GM21528 (cell line): ENCODE results near the gene BAG5.
"Not testable (repeated sequence)": the region's sequence is repeated elsewhere in the genome, so short reads cannot be mapped to it uniquely, and the experiment has no call there.

Experiments
- ATAC-seq: cut with Tn5 transposase; IDR thresholded peaks from one replicate; pipeline ENCODE4 v1.9.1; 2021; ENCODE audit warnings: mild to moderate bottlenecking, moderate library complexity; ENCODE audit not compliant: unreplicated experiment, low FRiP score

The BAG5 gene

DNA sequence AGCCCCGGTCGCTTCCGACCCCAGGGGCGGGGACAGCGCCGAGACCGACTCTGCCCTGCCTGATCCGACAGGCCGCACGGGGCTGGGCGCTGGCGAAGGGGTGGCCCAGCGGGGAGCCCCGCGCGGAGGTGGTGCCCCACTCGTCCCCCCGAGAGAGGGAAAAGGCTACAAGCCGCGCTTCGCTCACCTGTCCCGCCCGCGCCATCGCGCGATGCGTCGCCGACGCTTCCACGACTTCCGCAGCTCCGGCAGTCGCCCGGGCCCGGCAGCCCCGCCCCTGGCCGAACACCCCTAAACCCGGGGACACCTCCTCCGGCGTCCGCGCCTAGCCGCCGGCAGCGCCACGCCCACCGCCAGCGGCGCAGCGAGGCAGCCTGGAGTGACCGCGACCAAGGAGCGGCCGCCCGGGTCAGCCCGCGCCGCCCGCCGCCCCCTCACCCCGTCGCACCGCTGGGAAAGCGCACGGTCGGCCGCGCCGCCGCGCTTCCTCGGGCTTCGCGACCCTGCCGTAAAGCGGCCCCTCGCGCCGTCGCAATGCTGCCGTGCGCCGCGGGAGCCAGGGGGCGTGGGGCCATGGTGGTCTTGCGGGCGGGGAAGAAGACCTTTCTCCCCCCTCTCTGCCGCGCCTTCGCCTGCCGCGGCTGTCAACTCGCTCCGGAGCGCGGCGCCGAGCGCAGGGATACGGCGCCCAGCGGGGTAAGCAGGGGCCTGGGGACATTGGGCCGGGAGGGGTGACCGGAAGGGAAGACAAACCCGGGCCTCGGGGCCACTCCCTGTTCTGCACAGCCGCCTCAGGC is at the start of gene BAG5, which contains the start of gene COA8:
Gene BAG5 (minus strand): TSS at position 229 of the 797 bp plus-strand sequence. CDS start 1,493 bp downstream, outside the sequence.
Gene COA8 (plus strand): TSS at position 532 of the 797 bp plus-strand sequence. CDS start 42 bp downstream, at position 574.
- peak; percentile 74 for ATAC-seq

DNA sequence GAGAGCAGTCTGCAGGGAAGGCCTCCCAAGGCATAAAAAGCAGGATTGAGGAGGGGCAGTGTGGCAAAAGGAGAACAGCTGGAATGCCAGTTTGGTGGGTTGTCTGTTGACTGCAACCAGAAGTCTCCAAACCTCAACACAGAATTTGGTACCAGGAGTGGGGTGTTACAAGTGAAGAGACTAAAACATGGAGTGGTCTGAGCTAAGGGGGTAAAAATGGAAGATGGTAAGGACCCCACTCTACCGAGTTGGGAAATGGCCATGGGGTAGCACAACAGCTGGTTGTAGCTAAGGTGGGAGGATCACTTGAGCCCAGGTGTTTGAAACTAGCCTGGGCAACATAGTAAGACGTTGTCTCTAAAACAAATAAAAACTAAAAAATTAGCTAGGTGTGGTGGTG is 48.8 kb upstream of the BAG5 start:
- no peak for ATAC-seq

DNA sequence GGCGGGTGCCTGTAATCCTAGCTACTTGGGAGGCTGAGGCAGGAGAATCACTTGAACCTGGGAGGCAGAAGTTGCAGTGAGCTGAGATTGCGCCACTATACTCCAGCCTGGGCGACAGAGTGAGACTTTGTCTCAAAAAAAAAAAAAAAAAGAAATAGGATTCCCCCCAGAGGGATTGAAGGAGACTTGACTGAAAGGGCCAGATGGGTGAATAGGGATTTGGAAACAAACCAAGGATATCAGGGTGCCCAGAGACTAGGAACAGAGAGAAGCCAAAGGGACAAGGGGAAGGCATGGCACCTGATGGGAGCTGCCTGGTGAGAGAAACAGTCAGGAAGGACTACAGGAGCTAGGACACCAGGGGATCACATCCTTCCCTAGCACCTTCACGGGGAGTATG is 46.6 kb upstream of the BAG5 start:
- not testable (repeated sequence) for ATAC-seq

DNA sequence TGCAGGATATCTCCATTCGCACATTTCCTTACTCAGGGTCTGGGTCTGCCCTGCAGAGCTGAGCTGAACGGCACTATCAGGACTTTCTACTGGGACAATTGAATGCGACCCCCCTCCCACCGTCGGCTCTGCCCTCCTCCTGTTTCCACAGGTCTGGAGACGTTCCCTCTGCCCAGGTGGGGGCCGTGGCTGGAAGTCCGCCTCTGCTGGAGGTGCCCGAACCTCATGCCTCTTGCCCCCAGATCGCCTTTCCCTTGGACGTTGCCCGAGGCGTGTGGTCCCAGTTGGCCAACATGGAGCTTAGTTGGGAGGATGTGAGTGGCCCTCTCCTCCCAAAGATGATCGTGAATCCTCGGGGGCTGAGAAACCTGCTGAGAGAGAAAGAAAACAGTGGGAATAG is 45.4 kb upstream of the BAG5 start:
- ATAC-seq = no peak

GRCh38 chr14:103606963-103607668 is 44.7 kb upstream of the BAG5 start:
- ATAC-seq = peak; percentile 79

- ATAC-seq = no peak
Observed at GRCh38 chr14:103604620-103605019, 42.2 kb upstream of the BAG5 start.

- ATAC-seq = no peak
Observed at GRCh38 chr14:103600503-103600902, 38.0 kb upstream of the BAG5 start.

DNA sequence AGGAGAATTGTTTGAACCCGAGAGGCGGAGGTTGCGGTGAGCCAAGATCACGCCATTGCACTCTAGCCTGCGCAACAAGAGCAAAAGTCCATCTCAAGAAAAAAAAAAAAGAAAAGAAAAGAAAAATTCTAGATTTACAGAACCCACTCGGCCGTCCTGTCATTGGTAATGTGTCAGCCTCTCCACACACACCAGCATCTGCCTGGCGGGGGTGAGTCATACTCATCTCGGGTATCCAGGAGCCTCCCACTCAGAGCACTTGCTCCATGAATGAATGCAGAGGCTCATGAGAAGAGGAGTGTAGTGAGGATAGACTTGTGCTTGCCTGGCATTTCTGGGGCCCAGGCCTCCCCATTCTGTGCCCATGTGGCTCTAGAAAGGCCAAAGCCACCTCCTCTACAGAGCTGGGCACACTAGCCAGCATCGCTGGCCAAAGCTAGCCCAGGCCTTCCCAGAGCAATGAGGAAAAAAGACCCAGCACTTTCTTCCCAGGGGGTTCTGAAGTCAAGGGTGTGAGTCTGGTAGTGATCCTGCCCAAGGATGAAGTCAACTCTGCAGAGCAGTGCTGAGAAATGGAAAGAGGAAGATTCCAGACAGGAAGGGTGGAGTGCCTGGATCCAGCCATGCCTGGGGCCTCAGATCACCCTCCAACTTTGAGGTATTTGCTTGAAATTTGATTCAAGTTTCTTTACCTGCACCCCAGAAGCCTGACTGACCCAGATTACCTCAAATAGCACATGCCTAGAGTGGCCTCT is 35.3 kb upstream of the BAG5 start:
- no peak for ATAC-seq

DNA sequence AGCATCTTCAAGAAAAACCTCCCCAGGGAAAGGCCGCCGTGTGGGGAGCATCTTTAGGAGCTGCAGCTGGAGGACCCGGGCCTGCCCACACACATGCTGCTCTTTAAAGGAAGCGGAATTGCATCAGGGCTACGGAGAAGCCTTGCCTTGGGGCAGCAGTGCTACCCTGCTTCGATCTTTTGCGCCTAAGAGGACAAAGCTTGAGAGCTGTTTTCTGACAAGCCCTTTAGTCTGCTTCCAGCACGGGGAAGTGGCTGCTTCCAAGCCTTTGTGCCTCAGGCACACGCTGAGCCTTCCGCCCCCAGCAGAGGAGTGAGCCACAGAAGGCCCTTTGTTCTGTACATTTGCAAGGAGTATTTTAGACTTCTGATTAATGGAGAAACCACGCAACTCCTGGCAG is 31.8 kb upstream of the BAG5 start:
- no peak for ATAC-seq

- peak; percentile 80 for ATAC-seq
Observed at GRCh38 chr14:103593577-103593976, 31.1 kb upstream of the BAG5 start.

DNA sequence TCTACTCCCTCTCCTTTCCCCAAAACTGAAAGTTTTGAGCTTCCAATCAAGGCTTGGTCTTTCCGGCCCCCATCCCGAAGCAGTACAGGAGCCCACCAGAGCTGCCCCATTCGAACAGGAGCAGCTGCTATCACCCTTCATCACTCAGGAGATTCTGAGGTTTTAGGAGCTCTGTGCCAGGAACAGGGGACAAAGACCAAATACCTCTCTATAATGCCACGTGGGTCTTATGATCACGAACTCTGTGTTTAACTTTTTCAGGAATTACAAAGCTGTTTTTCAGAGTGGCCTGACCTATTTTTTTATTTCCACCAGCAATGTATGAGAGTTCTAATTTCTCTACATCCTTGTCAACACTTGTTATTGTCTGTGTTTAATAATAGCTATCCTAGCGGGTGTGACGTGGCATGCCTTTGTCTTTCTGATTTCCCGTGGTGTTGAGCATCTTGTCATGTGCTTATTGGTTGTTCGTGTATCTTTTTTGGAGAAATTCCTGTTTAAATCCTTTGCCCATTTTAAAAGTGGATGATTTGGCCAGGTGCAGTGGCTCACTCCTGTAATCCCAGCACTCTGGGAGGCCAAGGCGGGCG is 22.0 kb upstream of the BAG5 start:
- ATAC-seq = no peak

DNA sequence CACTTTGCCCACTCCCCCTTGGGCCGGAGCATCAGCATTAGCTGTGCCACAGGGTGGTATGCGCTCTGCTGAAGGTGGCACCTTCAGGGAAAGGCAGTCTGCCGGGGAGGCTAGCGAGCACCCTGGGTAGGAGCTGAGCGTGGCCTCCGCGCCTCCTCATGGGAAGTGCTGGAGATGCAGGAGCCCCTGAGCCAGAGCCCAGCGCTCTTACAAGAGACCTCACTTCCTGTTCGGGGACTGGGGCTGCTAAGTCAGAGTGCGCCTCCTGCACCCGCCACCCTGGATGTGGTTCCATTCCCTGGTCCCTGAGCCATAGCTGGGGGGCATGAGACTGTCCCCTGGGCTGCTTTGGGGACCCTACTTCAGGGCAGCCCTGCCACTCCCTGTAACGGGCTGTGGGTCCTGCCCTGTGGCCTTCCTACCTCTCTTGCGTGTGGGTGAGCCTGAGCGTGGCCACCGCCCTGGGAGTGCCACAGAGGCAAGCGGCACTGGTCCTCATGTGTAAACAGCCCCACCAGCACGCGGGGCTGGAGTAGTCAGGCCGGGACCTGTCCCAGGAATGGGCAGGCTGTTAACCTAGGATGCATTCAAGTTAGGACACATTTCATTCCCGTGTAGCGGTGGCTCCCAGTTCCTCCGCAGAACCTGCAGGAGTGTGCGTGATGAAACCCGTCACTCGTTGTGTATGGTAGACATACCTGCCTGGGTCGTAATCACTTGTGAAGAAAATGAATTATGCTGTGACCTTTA is 19.7 kb upstream of the BAG5 start:
- no peak for ATAC-seq

GRCh38 chr14:103581206-103581605 is 18.7 kb upstream of the BAG5 start:
- no peak for ATAC-seq

DNA sequence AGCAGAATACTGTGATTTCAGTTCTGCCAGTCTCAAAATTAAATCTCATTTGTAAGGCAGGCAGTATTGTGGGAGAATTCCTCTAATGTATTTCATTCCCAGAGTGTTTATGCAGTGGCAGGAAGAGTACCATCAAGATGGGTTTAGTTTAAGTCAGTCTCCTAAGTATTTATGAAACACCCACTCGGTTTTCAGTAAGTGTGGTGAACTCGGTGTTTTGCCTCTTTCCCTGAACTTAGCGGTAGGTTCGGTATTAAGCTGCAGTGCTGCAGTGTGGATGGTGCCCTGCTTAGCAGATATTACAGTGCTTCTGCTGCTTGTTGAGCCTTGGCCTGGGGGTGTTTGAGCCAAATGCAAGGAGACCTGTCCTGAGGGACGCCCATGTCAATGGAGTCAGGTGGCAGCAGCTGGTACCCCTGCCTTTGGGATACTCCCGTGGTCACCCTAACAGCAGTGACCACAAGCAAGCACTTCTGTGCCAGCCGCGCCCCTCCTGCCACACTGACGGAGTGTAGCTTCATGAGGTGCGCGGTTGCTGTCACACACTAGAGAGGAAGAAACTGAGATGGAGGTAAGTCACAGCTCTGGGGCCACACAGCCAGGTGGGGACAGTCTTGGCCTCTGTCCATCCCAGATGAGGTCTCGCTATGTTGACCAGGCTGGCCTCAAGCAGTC is 16.1 kb upstream of the BAG5 start:
- no peak for ATAC-seq

GRCh38 chr14:103576371-103577024 is 14.0 kb upstream of the BAG5 start:
- ATAC-seq = no peak

DNA sequence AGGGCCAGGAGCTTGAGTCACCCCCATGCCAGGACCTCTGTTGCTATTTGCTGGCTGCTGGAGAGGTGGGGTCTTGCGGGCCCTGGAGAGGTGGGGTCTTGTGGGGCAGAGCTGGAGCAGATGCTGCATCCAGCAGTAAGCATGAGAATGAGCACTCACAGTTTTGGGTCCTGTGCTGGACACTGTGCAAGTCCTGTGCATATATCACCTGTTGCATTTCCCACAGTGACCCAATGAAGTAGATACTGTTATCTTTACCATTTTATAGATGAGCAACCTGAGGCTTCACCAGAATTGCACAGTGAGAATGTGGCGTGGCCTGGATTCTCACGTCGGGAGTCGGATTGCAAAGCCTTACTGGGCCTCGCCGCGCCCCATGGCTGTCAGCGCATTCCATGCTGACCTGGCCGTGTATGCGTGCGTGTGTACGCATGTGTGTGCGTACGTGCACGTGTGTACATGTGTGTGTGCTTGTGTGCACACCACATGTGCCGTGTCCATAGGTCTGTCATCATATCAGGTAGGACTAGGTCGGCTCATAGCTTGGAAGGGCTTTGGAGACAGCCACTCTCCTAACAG is 12.3 kb upstream of the BAG5 start:
- ATAC-seq = no peak

DNA sequence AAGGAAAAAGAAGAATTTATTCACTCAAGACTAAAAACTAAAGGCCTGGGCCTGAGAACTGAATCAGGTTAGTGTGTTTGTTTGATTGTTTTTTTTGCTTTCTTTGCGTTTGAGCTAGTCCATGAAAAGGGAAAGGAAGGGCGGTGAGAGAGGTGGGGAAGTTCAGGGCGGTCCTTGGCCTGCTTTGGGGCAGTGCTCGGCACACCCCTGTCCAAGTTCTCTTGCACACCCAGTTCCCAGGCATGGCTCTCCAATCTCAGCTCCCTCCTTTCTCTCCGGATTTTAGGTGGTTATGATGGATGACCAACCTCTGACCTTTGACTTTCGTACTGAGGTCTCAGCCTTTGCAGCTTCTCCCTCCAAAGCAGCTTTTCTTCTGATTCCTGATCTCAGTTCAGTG is 11.6 kb upstream of the BAG5 start:
- ATAC-seq = no peak

- ATAC-seq = no peak
Observed at GRCh38 chr14:103569408-103569807, 7.0 kb upstream of the BAG5 start.

DNA sequence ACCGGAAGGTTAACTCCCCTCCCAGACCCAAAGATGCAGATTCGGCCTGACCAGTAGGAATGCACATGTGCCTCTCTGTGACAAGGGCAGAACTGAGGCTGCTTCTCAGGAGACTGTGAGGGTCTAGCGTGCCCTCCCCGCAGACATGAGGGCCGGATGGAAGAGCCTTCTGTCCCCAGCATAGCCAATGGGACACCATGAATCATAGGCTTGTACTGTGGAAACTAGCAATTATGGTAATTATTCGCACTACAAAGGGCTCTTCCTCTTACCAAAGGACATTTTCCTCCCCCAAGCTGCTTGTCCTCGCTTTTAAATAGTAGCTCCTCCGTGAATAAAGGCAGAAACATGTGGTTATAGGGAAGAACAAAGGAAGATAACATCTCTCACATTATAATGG is 6.5 kb upstream of the BAG5 start:
- ATAC-seq = no peak
